Measurements from ENCODE around the gene PTPRN2.

DNA sequence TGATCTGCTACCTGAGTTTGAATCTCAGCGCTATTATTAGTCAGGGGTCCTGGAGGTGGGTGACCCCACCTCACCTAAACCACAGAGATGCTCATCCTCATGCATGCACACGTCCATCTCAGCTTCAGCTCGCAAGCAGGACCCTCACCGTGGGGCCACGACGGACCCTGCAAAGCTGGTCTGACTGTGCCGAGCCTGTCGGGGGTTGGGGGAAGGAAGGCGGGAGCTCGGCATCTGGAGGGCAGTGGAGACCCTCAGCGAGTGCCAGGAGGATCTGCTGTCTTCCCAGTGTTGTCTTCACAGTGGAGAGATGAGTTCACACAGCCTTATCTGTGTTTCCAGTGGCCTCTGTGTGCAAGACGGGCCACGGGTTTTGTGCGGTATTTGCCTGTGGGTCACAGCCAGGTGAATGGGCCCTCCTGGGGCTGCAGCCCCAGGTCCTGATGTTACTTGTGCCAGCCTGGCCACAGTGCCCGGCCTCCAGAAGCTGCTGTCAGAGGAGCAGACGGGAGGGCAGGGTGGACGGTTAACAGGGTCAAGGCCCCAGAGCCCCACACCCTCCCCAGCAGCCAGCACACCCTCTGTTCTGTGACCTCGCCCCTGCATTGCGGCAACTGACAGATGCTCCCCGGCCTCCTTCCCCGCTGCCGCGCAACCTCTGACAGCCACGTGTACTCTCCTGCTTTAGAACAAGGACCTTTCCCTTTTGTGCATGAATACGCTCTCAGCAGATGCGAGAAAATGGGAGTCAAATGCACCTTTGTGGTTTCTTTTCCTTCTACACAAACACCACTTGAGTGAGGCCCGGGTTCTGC is 722.1 kb downstream of the PTPRN2 start:
- TF ChIP-seq EP300 (IDR thresholded peaks at IDR 0.05), result no peak
- TF ChIP-seq, protein P1, sequence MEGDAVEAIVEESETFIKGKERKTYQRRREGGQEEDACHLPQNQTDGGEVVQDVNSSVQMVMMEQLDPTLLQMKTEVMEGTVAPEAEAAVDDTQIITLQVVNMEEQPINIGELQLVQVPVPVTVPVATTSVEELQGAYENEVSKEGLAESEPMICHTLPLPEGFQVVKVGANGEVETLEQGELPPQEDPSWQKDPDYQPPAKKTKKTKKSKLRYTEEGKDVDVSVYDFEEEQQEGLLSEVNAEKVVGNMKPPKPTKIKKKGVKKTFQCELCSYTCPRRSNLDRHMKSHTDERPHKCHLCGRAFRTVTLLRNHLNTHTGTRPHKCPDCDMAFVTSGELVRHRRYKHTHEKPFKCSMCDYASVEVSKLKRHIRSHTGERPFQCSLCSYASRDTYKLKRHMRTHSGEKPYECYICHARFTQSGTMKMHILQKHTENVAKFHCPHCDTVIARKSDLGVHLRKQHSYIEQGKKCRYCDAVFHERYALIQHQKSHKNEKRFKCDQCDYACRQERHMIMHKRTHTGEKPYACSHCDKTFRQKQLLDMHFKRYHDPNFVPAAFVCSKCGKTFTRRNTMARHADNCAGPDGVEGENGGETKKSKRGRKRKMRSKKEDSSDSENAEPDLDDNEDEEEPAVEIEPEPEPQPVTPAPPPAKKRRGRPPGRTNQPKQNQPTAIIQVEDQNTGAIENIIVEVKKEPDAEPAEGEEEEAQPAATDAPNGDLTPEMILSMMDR (IDR thresholded peaks at IDR 0.05), result no peak
